GM12878 (cell line): ENCODE measurements around the gene GAS2.

Experiments used
- CREM ChIP-seq: IDR thresholded peaks from 2 replicates; pipeline ENCODE4 v1.6.1; 2014; ENCODE audit warnings: antibody characterized with exemption, low read depth
- NR2C1 ChIP-seq: fragments of 450-650 bp; IDR thresholded peaks from 2 replicates; pipeline ENCODE4 v1.6.1; 2017; ENCODE audit warnings: antibody characterized with exemption, mild to moderate bottlenecking, moderate library complexity
- RAD51 ChIP-seq: fragments of 450-650 bp; IDR thresholded peaks from 2 replicates; pipeline ENCODE4 v1.6.1; 2016; ENCODE audit warnings: moderate library complexity, mild to moderate bottlenecking, inconsistent platforms
- RFX5 ChIP-seq: IDR thresholded peaks from 2 replicates; pipeline ENCODE4 v1.6.1; 2011; ENCODE audit warnings: low read depth, low read length, improper control_type of control experiment
- SMC3 ChIP-seq: IDR thresholded peaks from 2 replicates; pipeline ENCODE4 v1.6.1; 2011; ENCODE audit warnings: low read length, improper control_type of control experiment, borderline replicate concordance
- SUZ12 ChIP-seq: fragments of 200-600 bp; sonication (generic); IDR thresholded peaks from one replicate; pipeline ENCODE4 v1.6.1; 2018; ENCODE audit warnings: antibody characterized with exemption, mild to moderate bottlenecking; ENCODE audit not compliant: unreplicated experiment
- ZNF274 ChIP-seq: IDR thresholded peaks from one replicate; pipeline ENCODE4 v1.8.0; 2011; ENCODE audit not compliant: insufficient read length, insufficient read depth
- TF ChIP-seq, protein P1 (sequence below): IDR thresholded peaks from 2 replicates; pipeline ENCODE4 v1.6.1; 2012; ENCODE audit warnings: low read depth, low read length, improper control_type of control experiment
- TF ChIP-seq, protein P2 (sequence below), 3 experiments: IDR thresholded peaks in 2 of 3; conservative IDR thresholded peaks in 1 of 3; 2 replicates each; pipeline ENCODE4 v1.5.1; 2011; ENCODE audit warnings: low read depth in 3 of 3, low read length in 3 of 3, mild to moderate bottlenecking in 3 of 3, control low read depth in 2 of 3, moderate library complexity in 2 of 3, inconsistent platforms in 1 of 3, mixed read lengths in 1 of 3; ENCODE audit not compliant: control insufficient read depth in 2 of 3, insufficient read depth in 1 of 3; ENCODE audit errors: extremely low read depth in 1 of 3

DNA sequence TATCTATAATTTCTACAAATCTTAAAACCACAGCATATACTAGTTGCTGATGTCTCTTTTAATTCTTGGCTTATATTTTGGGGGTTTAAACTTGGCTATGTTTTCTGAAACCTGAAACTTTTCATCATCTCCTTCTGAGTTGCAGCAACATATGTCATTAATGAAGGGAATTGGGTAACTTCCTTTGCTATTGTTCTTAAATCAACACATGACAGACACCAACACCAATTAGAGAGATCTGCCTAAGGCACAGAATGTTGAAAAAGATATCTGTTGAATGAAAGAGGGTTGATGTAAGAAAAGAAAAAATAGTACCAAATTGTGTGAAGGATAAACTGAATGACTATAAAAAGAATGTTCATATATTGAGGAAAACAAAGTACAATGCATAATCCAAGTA, 10.3 kb upstream of the GAS2 start:
- TF ChIP-seq, protein P1, sequence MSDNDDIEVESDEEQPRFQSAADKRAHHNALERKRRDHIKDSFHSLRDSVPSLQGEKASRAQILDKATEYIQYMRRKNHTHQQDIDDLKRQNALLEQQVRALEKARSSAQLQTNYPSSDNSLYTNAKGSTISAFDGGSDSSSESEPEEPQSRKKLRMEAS: no peak
- TF ChIP-seq SUZ12 (no peak), RAD51 (peak; percentile 23; the same call in 1 of the 2 replicates), ZNF274 (no peak), CREM (no peak), RFX5 (no peak), SMC3 (no peak), NR2C1 (no peak)
- TF ChIP-seq, protein P2, sequence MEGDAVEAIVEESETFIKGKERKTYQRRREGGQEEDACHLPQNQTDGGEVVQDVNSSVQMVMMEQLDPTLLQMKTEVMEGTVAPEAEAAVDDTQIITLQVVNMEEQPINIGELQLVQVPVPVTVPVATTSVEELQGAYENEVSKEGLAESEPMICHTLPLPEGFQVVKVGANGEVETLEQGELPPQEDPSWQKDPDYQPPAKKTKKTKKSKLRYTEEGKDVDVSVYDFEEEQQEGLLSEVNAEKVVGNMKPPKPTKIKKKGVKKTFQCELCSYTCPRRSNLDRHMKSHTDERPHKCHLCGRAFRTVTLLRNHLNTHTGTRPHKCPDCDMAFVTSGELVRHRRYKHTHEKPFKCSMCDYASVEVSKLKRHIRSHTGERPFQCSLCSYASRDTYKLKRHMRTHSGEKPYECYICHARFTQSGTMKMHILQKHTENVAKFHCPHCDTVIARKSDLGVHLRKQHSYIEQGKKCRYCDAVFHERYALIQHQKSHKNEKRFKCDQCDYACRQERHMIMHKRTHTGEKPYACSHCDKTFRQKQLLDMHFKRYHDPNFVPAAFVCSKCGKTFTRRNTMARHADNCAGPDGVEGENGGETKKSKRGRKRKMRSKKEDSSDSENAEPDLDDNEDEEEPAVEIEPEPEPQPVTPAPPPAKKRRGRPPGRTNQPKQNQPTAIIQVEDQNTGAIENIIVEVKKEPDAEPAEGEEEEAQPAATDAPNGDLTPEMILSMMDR (IDR thresholded peaks at IDR 0.05 in 2 of 3, conservative IDR thresholded peaks at IDR 0.05 in 1 of 3; ENCODE audit: control insufficient read depth in 2 of 3, extremely low read depth in 1 of 3, insufficient read depth in 1 of 3, low read depth in 3 of 3, low read length in 3 of 3): no peak
